Measurements from ENCODE around the gene HMGN2. TPM values are rescaled to one million over a fixed set of nuclear protein-coding genes. Genes with fewer than 3 reads are reported as not detected.

The HMGN2 gene
- total and polyA plus RNA-seq, 2 of the 13 experiments (the other 11 are each of a cell fraction or from before 2014, with no cell fraction given), result 63.4 to 343 TPM

DNA sequence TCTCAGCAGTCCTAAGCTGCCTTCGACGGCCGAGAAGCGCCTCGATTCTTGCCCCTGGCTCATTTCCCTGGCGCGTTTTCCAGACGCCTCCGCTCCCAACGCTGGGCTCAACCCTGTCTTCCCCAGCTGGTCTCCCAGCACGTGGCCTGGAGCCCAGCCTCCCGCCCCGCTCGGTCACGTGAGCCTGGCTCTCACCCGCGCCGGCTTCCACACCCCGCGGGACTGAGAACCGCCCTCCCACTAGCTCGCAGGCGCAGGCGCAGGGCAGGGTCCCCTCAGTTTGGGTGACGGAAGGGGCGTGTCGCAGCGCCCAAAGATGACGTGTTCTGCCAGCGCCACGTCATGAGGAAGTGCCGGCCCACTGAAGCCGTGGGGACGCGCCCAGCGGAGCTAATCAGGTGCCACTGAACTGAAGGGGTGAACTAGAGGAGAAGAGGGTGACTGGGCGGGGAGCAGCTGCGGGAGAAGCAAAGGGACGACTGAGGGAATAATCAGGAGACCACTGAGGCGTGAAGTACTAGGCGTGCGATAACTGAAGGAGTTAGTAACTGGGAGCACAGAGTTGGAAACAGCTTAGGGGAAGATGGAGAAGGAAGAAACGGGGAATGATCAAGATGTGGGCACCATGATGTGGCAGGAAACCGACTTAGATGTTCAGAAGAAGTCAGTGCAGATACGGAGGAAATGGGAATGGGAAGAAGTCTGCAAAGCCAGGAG lies 40.1 kb upstream of the HMGN2 start, which contains the start of gene DHDDS (continued):
- TF ChIP-seq, protein P1, sequence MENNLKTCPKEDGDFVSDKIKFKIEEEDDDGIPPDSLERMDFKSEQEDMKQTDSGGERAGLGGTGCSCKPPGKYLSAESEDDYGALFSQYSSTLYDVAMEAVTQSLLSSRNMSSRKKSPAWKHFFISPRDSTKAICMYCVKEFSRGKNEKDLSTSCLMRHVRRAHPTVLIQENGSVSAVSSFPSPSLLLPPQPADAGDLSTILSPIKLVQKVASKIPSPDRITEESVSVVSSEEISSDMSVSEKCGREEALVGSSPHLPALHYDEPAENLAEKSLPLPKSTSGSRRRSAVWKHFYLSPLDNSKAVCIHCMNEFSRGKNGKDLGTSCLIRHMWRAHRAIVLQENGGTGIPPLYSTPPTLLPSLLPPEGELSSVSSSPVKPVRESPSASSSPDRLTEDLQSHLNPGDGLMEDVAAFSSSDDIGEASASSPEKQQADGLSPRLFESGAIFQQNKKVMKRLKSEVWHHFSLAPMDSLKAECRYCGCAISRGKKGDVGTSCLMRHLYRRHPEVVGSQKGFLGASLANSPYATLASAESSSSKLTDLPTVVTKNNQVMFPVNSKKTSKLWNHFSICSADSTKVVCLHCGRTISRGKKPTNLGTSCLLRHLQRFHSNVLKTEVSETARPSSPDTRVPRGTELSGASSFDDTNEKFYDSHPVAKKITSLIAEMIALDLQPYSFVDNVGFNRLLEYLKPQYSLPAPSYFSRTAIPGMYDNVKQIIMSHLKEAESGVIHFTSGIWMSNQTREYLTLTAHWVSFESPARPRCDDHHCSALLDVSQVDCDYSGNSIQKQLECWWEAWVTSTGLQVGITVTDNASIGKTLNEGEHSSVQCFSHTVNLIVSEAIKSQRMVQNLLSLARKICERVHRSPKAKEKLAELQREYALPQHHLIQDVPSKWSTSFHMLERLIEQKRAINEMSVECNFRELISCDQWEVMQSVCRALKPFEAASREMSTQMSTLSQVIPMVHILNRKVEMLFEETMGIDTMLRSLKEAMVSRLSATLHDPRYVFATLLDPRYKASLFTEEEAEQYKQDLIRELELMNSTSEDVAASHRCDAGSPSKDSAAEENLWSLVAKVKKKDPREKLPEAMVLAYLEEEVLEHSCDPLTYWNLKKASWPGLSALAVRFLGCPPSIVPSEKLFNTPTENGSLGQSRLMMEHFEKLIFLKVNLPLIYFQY (CRISPR knock-in tag; IDR thresholded peaks at IDR 0.05; ENCODE audit: borderline replicate concordance), result peak; percentile 82; the same call in 1 of the 2 replicates
- peak; percentile 85; the same call in 1 of the 2 replicates for TF ChIP-seq ZNF510 (CRISPR knock-in tag; IDR thresholded peaks at IDR 0.05; ENCODE audit: low read depth)
- TF ChIP-seq, protein P2, sequence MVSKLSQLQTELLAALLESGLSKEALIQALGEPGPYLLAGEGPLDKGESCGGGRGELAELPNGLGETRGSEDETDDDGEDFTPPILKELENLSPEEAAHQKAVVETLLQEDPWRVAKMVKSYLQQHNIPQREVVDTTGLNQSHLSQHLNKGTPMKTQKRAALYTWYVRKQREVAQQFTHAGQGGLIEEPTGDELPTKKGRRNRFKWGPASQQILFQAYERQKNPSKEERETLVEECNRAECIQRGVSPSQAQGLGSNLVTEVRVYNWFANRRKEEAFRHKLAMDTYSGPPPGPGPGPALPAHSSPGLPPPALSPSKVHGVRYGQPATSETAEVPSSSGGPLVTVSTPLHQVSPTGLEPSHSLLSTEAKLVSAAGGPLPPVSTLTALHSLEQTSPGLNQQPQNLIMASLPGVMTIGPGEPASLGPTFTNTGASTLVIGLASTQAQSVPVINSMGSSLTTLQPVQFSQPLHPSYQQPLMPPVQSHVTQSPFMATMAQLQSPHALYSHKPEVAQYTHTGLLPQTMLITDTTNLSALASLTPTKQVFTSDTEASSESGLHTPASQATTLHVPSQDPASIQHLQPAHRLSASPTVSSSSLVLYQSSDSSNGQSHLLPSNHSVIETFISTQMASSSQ (IDR thresholded peaks at IDR 0.05; ENCODE audit: low read depth), result no peak
- TF ChIP-seq, protein P2 (CRISPR knock-in tag; IDR thresholded peaks at IDR 0.05; ENCODE audit: borderline replicate concordance), result peak; percentile 83; the same call in 1 of the 2 replicates
- TF ChIP-seq, protein P3, sequence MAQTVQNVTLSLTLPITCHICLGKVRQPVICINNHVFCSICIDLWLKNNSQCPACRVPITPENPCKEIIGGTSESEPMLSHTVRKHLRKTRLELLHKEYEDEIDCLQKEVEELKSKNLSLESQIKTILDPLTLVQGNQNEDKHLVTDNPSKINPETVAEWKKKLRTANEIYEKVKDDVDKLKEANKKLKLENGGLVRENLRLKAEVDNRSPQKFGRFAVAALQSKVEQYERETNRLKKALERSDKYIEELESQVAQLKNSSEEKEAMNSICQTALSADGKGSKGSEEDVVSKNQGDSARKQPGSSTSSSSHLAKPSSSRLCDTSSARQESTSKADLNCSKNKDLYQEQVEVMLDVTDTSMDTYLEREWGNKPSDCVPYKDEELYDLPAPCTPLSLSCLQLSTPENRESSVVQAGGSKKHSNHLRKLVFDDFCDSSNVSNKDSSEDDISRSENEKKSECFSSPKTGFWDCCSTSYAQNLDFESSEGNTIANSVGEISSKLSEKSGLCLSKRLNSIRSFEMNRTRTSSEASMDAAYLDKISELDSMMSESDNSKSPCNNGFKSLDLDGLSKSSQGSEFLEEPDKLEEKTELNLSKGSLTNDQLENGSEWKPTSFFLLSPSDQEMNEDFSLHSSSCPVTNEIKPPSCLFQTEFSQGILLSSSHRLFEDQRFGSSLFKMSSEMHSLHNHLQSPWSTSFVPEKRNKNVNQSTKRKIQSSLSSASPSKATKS (CRISPR knock-in tag; IDR thresholded peaks at IDR 0.05), result no peak
- 0 out of 2 replicates have a peak, but pooled peaks have one; percentile 47 for TF ChIP-seq ZNF292 (CRISPR knock-in tag; IDR thresholded peaks at IDR 0.05; ENCODE audit: borderline replicate concordance, low read depth)
- TF ChIP-seq, protein P4, sequence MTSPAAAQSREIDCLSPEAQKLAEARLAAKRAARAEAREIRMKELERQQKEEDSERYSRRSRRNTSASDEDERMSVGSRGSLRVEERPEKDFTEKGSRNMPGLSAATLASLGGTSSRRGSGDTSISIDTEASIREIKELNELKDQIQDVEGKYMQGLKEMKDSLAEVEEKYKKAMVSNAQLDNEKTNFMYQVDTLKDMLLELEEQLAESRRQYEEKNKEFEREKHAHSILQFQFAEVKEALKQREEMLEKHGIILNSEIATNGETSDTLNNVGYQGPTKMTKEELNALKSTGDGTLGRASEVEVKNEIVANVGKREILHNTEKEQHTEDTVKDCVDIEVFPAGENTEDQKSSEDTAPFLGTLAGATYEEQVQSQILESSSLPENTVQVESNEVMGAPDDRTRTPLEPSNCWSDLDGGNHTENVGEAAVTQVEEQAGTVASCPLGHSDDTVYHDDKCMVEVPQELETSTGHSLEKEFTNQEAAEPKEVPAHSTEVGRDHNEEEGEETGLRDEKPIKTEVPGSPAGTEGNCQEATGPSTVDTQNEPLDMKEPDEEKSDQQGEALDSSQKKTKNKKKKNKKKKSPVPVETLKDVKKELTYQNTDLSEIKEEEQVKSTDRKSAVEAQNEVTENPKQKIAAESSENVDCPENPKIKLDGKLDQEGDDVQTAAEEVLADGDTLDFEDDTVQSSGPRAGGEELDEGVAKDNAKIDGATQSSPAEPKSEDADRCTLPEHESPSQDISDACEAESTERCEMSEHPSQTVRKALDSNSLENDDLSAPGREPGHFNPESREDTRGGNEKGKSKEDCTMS (CRISPR knock-in tag; conservative IDR thresholded peaks at IDR 0.05), result no peak
- peak; percentile 97; the same call in 1 of the 2 replicates for TF ChIP-seq ZNF224 (CRISPR knock-in tag; IDR thresholded peaks at IDR 0.05)
- TF ChIP-seq ZNF367 (CRISPR knock-in tag; IDR thresholded peaks at IDR 0.05; ENCODE audit: borderline replicate concordance), result no peak; the same call in 1 of the 2 replicates
- TF ChIP-seq SRSF9 (IDR thresholded peaks at IDR 0.05; ENCODE audit: borderline replicate concordance, insufficient read depth, low read depth, low read length, poor library complexity, severe bottlenecking), result no peak
- peak; percentile 95; the same call in 2 of the 3 replicates for TF ChIP-seq MXI1 (IDR thresholded peaks at IDR 0.05; ENCODE audit: borderline replicate concordance, low read depth, low read length)
- TF ChIP-seq NFYB (CRISPR knock-in tag; IDR thresholded peaks at IDR 0.05), result peak; percentile 63
- no peak; the same call in 1 of the 2 replicates for TF ChIP-seq HOXA5 (CRISPR knock-in tag; IDR thresholded peaks at IDR 0.05)
- peak; percentile 95 for TF ChIP-seq ZNF232 (CRISPR knock-in tag; IDR thresholded peaks at IDR 0.05; ENCODE audit: borderline replicate concordance)
- peak; percentile 71; the same call in 1 of the 2 replicates for TF ChIP-seq NFE2L1 (CRISPR knock-in tag; IDR thresholded peaks at IDR 0.05; ENCODE audit: borderline replicate concordance)

Data from HepG2 (cell line).